A549 (cell line): ENCODE results near the gene HTRA1. TPM values are rescaled to one million over a fixed set of nuclear protein-coding genes. Genes with fewer than 3 reads are reported as not detected.

Experiments
- ATAC-seq, 2 experiments: fragments of 200-7000 bp in 1 of 2; fragments of >200 bp in 1 of 2; cut with Nextera tagmentation in 1 of 2; cut with Tn5 transposase in 1 of 2; 3 replicates each; pipeline versions ENCODE4 v1.8.0 to v1.9.1; 2018 to 2020; ENCODE audit warnings: mild to moderate bottlenecking in 1 of 2, moderate library complexity in 1 of 2
- CTCF ChIA-PET: fragments of 300-600 bp; sonication (Branson Sonifier 250); formaldehyde crosslinking; extraction: SDS; loops from one replicate; lab custom pipeline; 2021; ENCODE audit warnings: antibody characterized with exemption, inconsistent platforms; lab: Yijun Ruan, JAX
- POLR2A ChIA-PET: fragments of 350-600 bp; formaldehyde crosslinking; extraction: SDS; loops from one replicate; lab custom pipeline; 2021; ENCODE audit warnings: antibody characterized with exemption, inconsistent platforms; lab: Yijun Ruan, JAX
- DNase-seq, 2 experiments: peaks; one replicate each; pipeline versions ENCODE4 v3.0.0 to v3.0.0-alpha.2; 2011 to 2016; ENCODE audit warnings: low read depth in 1 of 2, low spot score in 1 of 2
- FAIRE-seq: peaks from 2 replicates; lab custom pipeline; 2011; peaks lifted over from hg19 to GRCh38; lab: Jason Lieb, UNC
- H3K27ac ChIP-seq, 2 experiments: fragments of >200 bp; sonication (Bioruptor Twin); formaldehyde crosslinking; 3 replicates each; pipeline ENCODE4 v1.5.1; 2016 to 2017
- H3K4me1 ChIP-seq: fragments of >200 bp; sonication (Bioruptor Twin); formaldehyde crosslinking; 3 replicates; pipeline ENCODE4 v1.6.1; 2016
- H3K4me2 ChIP-seq: fragments of >200 bp; sonication (Bioruptor Twin); formaldehyde crosslinking; 3 replicates; pipeline ENCODE4 v1.6.1; 2016
- H3K4me3 ChIP-seq: fragments of >200 bp; sonication (Bioruptor Twin); formaldehyde crosslinking; 3 replicates; pipeline ENCODE4 v1.5.1; 2016
- H3K9me3 ChIP-seq: fragments of >200 bp; sonication (Bioruptor Twin); formaldehyde crosslinking; 3 replicates; pipeline ENCODE4 v1.6.1; 2016
- CBX2 ChIP-seq: fragments of 200-600 bp; sonication (generic); IDR thresholded peaks from 2 replicates; pipeline ENCODE4 v1.6.1; 2016; ENCODE audit warnings: low read depth, mild to moderate bottlenecking, borderline replicate concordance
- CBX8 ChIP-seq: fragments of 200-600 bp; sonication (generic); IDR thresholded peaks from 2 replicates; pipeline ENCODE4 v1.6.1; 2016
- ESRRA ChIP-seq: fragments of 150-350 bp; IDR thresholded peaks from 2 replicates; pipeline ENCODE4 v1.6.1; 2014; ENCODE audit warnings: mild to moderate bottlenecking, low read length, borderline replicate concordance
- FOXS1 ChIP-seq: fragments of 250-450 bp; sonication (Bioruptor Pico); IDR thresholded peaks from 2 replicates; pipeline ENCODE4 v1.5.0; 2020; ENCODE audit warnings: mild to moderate bottlenecking, moderate library complexity
- HOXB13 ChIP-seq: fragments of 250-450 bp; sonication (Bioruptor Pico); IDR thresholded peaks from 2 replicates; pipeline ENCODE4 v1.5.0; 2020; ENCODE audit warnings: low read depth, mild to moderate bottlenecking, moderate library complexity
- HOXB5 ChIP-seq: fragments of 250-450 bp; sonication (Bioruptor Pico); IDR thresholded peaks from 2 replicates; pipeline ENCODE4 v1.5.0; 2020; ENCODE audit warnings: mild to moderate bottlenecking, moderate library complexity
- JUNB ChIP-seq: fragments of >200 bp; sonication (Bioruptor Twin); formaldehyde crosslinking; IDR thresholded peaks from 2 replicates; pipeline ENCODE4 v1.6.1; 2016
- KDM1A ChIP-seq: fragments of 200-600 bp; sonication (generic); IDR thresholded peaks from 2 replicates; pipeline ENCODE4 v1.6.1; 2016; ENCODE audit warnings: low read depth, mild to moderate bottlenecking
- NPAS2 ChIP-seq: fragments of 250-450 bp; sonication (Bioruptor Pico); IDR thresholded peaks from 2 replicates; pipeline ENCODE4 v1.8.0; 2022; ENCODE audit warnings: mild to moderate bottlenecking, moderate library complexity, borderline replicate concordance
- NR3C1 ChIP-seq: fragments of >200 bp; sonication (Bioruptor Twin); formaldehyde crosslinking; IDR thresholded peaks from 3 replicates; pipeline ENCODE4 v1.6.1; 2017
- RARB ChIP-seq: fragments of 250-450 bp; sonication (Bioruptor Pico); IDR thresholded peaks from 2 replicates; pipeline ENCODE4 v1.8.0; 2021; ENCODE audit warnings: mild to moderate bottlenecking, moderate library complexity
- RFX5 ChIP-seq: fragments of 450-650 bp; IDR thresholded peaks from 2 replicates; pipeline ENCODE4 v1.7.1; 2014; ENCODE audit warnings: antibody characterized with exemption, mild to moderate bottlenecking, moderate library complexity
- RNF2 ChIP-seq: fragments of 200-600 bp; sonication (generic); IDR thresholded peaks from 2 replicates; pipeline ENCODE4 v1.6.1; 2016; ENCODE audit warnings: low read depth, mild to moderate bottlenecking, antibody characterized with exemption, moderate library complexity, borderline replicate concordance
- SREBF2 ChIP-seq: fragments of 450-650 bp; IDR thresholded peaks from 2 replicates; pipeline ENCODE4 v1.6.1; 2014; ENCODE audit warnings: mild to moderate bottlenecking, moderate library complexity
- TFCP2L1 ChIP-seq: fragments of 250-450 bp; sonication (Bioruptor Pico); IDR thresholded peaks from 2 replicates; pipeline ENCODE4 v1.5.0; 2021; ENCODE audit warnings: mild to moderate bottlenecking
- TP53 ChIP-seq: fragments of 250-450 bp; sonication (Bioruptor Pico); IDR thresholded peaks from 2 replicates; pipeline ENCODE4 v1.5.0; 2021; ENCODE audit warnings: mild to moderate bottlenecking, moderate library complexity
- ZC3H11A ChIP-seq: fragments of 450-650 bp; IDR thresholded peaks from 2 replicates; pipeline ENCODE4 v1.6.1; 2014; ENCODE audit warnings: antibody characterized with exemption, mild to moderate bottlenecking
- WGBS: methylation state at CpG from one replicate; pipeline ENCODE4 v1.1.6; 2017; ENCODE audit errors: missing lambda C conversion rate; 5-methylcytosine and 5-hydroxymethylcytosine counted together
- polyA plus RNA-seq, 4 experiments: library from polyadenylated mRNA; depleted of rRNA in 3 of 4; stranded (reverse); fragments of >200 nt; fragmentation: RNase III in 1 of 4; extraction: RNeasy Plus Mini Kit Qiagen cat#74134 plus additional on column Dnase treatment in 1 of 4; gene quantifications; 2 replicates in 3 of 4; 3 replicates in 1 of 4; pipeline ENCODE4 v1.2.3, GENCODE V29; 2011 to 2017
- TF ChIP-seq, protein P1 (sequence below): IDR thresholded peaks from 2 replicates; pipeline ENCODE4 v1.6.1; 2012
- TF ChIP-seq, protein P2 (sequence below): fragments of 450-650 bp; IDR thresholded peaks from 2 replicates; pipeline ENCODE4 v1.6.1; 2014; ENCODE audit warnings: antibody characterized with exemption
- TF ChIP-seq, protein P3 (sequence below): fragments of >200 bp; sonication (Bioruptor Twin); formaldehyde crosslinking; IDR thresholded peaks from 3 replicates; pipeline ENCODE4 v1.6.1; 2016
- TF ChIP-seq, protein P4 (sequence below): fragments of 150-350 bp; IDR thresholded peaks from 2 replicates; pipeline ENCODE4 v1.6.1; 2014; ENCODE audit warnings: low read depth, mild to moderate bottlenecking, low read length
- TF ChIP-seq, protein P5 (sequence below): fragments of 250-450 bp; sonication (Bioruptor Pico); IDR thresholded peaks from 2 replicates; pipeline ENCODE4 v1.5.0; 2020; ENCODE audit warnings: low read depth, mild to moderate bottlenecking, moderate library complexity
- TF ChIP-seq, protein P6 (sequence below): fragments of 200-600 bp; sonication (generic); IDR thresholded peaks from 2 replicates; pipeline ENCODE4 v1.6.1; 2016; ENCODE audit warnings: antibody characterized with exemption, mild to moderate bottlenecking, moderate library complexity

The HTRA1 gene
- polyA plus RNA-seq, 2 of the 4 experiments (the other 2 are of a cell fraction), result 50.7 to 65.6 TPM

DNA sequence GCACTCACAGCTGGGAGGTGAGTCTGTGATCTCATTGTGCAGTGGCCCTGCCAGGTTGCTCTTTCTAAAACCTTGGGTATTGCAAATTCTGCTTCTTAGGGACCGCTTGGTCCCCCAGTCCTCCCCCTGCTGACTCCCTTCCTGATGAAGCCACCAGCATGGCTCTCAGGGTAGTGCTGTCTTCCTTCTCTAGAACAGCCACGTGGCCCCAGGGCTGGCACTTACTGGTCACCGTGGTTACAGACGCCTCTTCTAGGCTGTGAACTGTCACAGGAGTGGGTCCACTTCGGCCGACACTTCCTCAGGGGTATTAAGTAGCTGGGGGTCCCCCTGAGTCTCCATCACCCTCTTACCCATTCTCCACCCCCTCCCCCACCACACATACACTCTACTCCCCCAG, 2.7 kb upstream of the HTRA1 start:
- Histone ChIP-seq H3K27ac (no peak overlapping the region), H3K9me3 (no peaks in the 10 kb centered on the region), H3K4me3 (no peak overlapping the region), H3K4me1 (peaks cover 8% of the 10 kb centered on the region; the same call in 2 of the 3 replicates), H3K4me2 (no peak overlapping the region)
- ATAC-seq (no peak), FAIRE-seq (no peak), DNase-seq (no peak)
- ChIA-PET POLR2A (no interaction called here), CTCF (interaction anchor here (1.6 to 2.4 kb wide), 2 partner anchors 107 to 160 kb away, joined by 4 to 13 read pairs; no protein-coding TSS in a partner anchor)
- 100% methylated on average over 4 of the region's 6 CpGs for WGBS
- TF ChIP-seq TFCP2L1 (CRISPR knock-in tag) (no peak), CBX8 (no peak), HOXB13 (CRISPR knock-in tag) (no peak), ZC3H11A (no peak), HOXB5 (CRISPR knock-in tag) (no peak), ESRRA (no peak), NR3C1 (no peak), FOXS1 (CRISPR knock-in tag) (no peak), JUNB (no peak), RARB (CRISPR knock-in tag) (no peak), CBX2 (no peak), RFX5 (no peak), SREBF2 (no peak), RNF2 (no peak), TP53 (CRISPR knock-in tag) (no peak)
- TF ChIP-seq, protein P1, sequence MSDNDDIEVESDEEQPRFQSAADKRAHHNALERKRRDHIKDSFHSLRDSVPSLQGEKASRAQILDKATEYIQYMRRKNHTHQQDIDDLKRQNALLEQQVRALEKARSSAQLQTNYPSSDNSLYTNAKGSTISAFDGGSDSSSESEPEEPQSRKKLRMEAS, result no peak
- TF ChIP-seq, protein P2, sequence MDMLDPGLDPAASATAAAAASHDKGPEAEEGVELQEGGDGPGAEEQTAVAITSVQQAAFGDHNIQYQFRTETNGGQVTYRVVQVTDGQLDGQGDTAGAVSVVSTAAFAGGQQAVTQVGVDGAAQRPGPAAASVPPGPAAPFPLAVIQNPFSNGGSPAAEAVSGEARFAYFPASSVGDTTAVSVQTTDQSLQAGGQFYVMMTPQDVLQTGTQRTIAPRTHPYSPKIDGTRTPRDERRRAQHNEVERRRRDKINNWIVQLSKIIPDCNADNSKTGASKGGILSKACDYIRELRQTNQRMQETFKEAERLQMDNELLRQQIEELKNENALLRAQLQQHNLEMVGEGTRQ, result no peak
- TF ChIP-seq, protein P3, sequence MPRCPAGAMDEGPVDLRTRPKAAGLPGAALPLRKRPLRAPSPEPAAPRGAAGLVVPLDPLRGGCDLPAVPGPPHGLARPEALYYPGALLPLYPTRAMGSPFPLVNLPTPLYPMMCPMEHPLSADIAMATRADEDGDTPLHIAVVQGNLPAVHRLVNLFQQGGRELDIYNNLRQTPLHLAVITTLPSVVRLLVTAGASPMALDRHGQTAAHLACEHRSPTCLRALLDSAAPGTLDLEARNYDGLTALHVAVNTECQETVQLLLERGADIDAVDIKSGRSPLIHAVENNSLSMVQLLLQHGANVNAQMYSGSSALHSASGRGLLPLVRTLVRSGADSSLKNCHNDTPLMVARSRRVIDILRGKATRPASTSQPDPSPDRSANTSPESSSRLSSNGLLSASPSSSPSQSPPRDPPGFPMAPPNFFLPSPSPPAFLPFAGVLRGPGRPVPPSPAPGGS, result no peak
- TF ChIP-seq, protein P4, sequence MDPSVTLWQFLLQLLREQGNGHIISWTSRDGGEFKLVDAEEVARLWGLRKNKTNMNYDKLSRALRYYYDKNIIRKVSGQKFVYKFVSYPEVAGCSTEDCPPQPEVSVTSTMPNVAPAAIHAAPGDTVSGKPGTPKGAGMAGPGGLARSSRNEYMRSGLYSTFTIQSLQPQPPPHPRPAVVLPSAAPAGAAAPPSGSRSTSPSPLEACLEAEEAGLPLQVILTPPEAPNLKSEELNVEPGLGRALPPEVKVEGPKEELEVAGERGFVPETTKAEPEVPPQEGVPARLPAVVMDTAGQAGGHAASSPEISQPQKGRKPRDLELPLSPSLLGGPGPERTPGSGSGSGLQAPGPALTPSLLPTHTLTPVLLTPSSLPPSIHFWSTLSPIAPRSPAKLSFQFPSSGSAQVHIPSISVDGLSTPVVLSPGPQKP, result no peak

DNA sequence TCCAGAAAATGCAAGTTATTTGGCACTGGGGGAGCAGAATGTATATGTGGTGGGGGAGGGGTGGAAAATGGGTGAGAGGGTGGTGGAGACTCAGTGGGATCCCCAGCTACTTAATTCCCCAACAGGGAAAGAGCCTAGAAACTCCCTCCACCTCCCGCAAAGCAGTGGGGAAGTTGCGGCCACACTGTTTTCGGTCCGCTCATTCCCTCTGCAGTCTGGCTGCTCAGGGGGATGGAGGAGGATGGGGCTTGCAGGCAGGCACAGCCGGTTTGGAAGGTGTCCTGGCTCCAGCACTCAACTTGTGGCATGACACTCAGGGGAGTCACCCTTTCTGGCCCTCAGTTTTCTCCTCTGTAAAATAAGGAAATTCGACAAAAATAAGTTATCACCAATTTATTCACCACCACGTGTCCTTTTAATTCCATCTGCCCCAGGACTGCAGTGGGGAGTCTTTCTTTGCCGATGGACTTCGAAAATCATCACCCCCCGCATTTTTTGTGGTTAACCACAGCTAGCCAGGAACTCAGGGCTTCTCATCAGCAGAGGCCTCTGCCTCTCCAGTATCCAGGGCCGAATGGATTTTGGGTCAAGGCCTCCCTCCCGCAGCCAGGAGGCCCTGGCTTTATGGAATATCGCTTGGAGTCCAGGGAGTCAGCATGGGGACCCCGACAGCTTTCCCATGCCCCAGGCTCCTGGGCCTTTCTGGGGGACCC, 1.6 kb upstream of the HTRA1 start:
- DNase-seq, result no peak
- no peak for ATAC-seq
- ChIA-PET CTCF (interaction anchor here (0.6 to 1.1 kb wide), 2 partner anchors 9 to 155 kb away, joined by 4 to 5 read pairs; no protein-coding TSS in a partner anchor), POLR2A (no interaction called here)
- TF ChIP-seq, protein P1, result no peak
- TF ChIP-seq SREBF2, result no peak
- no peak for TF ChIP-seq NPAS2 (CRISPR knock-in tag)
- TF ChIP-seq, protein P5, sequence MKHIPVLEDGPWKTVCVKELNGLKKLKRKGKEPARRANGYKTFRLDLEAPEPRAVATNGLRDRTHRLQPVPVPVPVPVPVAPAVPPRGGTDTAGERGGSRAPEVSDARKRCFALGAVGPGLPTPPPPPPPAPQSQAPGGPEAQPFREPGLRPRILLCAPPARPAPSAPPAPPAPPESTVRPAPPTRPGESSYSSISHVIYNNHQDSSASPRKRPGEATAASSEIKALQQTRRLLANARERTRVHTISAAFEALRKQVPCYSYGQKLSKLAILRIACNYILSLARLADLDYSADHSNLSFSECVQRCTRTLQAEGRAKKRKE (CRISPR knock-in tag), result no peak
- TF ChIP-seq, protein P6, sequence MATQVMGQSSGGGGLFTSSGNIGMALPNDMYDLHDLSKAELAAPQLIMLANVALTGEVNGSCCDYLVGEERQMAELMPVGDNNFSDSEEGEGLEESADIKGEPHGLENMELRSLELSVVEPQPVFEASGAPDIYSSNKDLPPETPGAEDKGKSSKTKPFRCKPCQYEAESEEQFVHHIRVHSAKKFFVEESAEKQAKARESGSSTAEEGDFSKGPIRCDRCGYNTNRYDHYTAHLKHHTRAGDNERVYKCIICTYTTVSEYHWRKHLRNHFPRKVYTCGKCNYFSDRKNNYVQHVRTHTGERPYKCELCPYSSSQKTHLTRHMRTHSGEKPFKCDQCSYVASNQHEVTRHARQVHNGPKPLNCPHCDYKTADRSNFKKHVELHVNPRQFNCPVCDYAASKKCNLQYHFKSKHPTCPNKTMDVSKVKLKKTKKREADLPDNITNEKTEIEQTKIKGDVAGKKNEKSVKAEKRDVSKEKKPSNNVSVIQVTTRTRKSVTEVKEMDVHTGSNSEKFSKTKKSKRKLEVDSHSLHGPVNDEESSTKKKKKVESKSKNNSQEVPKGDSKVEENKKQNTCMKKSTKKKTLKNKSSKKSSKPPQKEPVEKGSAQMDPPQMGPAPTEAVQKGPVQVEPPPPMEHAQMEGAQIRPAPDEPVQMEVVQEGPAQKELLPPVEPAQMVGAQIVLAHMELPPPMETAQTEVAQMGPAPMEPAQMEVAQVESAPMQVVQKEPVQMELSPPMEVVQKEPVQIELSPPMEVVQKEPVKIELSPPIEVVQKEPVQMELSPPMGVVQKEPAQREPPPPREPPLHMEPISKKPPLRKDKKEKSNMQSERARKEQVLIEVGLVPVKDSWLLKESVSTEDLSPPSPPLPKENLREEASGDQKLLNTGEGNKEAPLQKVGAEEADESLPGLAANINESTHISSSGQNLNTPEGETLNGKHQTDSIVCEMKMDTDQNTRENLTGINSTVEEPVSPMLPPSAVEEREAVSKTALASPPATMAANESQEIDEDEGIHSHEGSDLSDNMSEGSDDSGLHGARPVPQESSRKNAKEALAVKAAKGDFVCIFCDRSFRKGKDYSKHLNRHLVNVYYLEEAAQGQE, result no peak
- TF ChIP-seq KDM1A, result no peak
- no peaks in the 10 kb centered on the region for H3K9me3 ChIP-seq
- WGBS, result 79% methylated on average over 14 of the region's 14 CpGs
- H3K4me3 ChIP-seq, result no peak overlapping the region
- H3K27ac ChIP-seq, result no peak overlapping the region
- no peak for FAIRE-seq
- no peak overlapping the region for H3K4me2 ChIP-seq
- peaks cover 8% of the 10 kb centered on the region; the same call in 2 of the 3 replicates for H3K4me1 ChIP-seq
